CD8-positive, alpha-beta memory T cell (primary cell): ENCODE data around the gene MBNL2. TPM values are rescaled to one million over a fixed set of nuclear protein-coding genes. Genes with fewer than 3 reads are reported as not detected.

Experiments
- CTCF ChIA-PET: fragments of 350-600 bp; sonication (Branson Sonifier 250); formaldehyde crosslinking; loops from one replicate; lab custom pipeline; 2021; ENCODE audit warnings: antibody characterized with exemption; lab: Charles Lee
- POLR2A ChIA-PET: fragments of 350-600 bp; sonication (Branson Sonifier 250); formaldehyde crosslinking; loops from one replicate; lab custom pipeline; 2021; ENCODE audit warnings: antibody characterized with exemption; lab: Charles Lee
- DNase-seq, 5 donors: peaks; one replicate each; pipeline versions ENCODE4 v3.0.0 to v3.0.0-alpha.2; 2020 to 2022; ENCODE audit warnings: mixed read lengths in 1 of 5
- H3K27ac ChIP-seq: one replicate; pipeline ENCODE4 v1.7.0; 2013; ENCODE audit warnings: low read depth, mild to moderate bottlenecking, low read length, moderate library complexity
- H3K27me3 ChIP-seq: 2 replicates; pipeline ENCODE4 v1.7.0; 2013; ENCODE audit warnings: low read length, mild to moderate bottlenecking; ENCODE audit not compliant: insufficient read depth, poor library complexity, severe bottlenecking
- H3K36me3 ChIP-seq: 2 replicates; pipeline ENCODE4 v1.7.0; 2013; ENCODE audit warnings: mild to moderate bottlenecking, low read length, moderate library complexity; ENCODE audit not compliant: insufficient read depth
- H3K4me1 ChIP-seq: 2 replicates; pipeline ENCODE4 v1.7.0; 2013; ENCODE audit warnings: mild to moderate bottlenecking, low read length, moderate library complexity; ENCODE audit not compliant: insufficient read depth
- H3K4me3 ChIP-seq: 2 replicates; pipeline ENCODE4 v1.7.0; 2013; ENCODE audit warnings: mild to moderate bottlenecking, low read length
- H3K9me3 ChIP-seq: 2 replicates; pipeline ENCODE4 v1.7.0; 2013; ENCODE audit warnings: mild to moderate bottlenecking, low read length
- H3K27ac Mint-ChIP-seq, 8 donors: one replicate each; pipeline ENCODE4 v1.8.0; 2020 to 2021; ENCODE audit warnings: mixed read lengths in 8 of 8, mild to moderate bottlenecking in 6 of 8, inconsistent platforms in 3 of 8, moderate library complexity in 3 of 8
- H3K27me3 Mint-ChIP-seq, 2 donors: one replicate each; pipeline ENCODE4 v1.8.0; 2020 to 2021; ENCODE audit warnings: mixed read lengths in 2 of 2, mild to moderate bottlenecking in 1 of 2, moderate library complexity in 1 of 2
- H3K36me3 Mint-ChIP-seq, 3 donors: one replicate each; pipeline ENCODE4 v1.8.0; 2020 to 2021; ENCODE audit warnings: mixed read lengths in 3 of 3, inconsistent platforms in 1 of 3, mild to moderate bottlenecking in 1 of 3
- H3K4me1 Mint-ChIP-seq, 3 donors: one replicate each; pipeline ENCODE4 v1.8.0; 2020 to 2021; ENCODE audit warnings: mixed read lengths in 3 of 3, inconsistent platforms in 1 of 3, mild to moderate bottlenecking in 1 of 3
- H3K4me3 Mint-ChIP-seq, 7 donors: one replicate each; pipeline ENCODE4 v1.8.0; 2020 to 2021; ENCODE audit warnings: mixed read lengths in 7 of 7, mild to moderate bottlenecking in 6 of 7, moderate library complexity in 4 of 7, inconsistent platforms in 2 of 7
- H3K9me3 Mint-ChIP-seq, 5 donors: one replicate each; pipeline ENCODE4 v1.8.0; 2020 to 2022; ENCODE audit warnings: mixed read lengths in 5 of 5, mild to moderate bottlenecking in 3 of 5, moderate library complexity in 2 of 5, inconsistent platforms in 1 of 5
- polyA plus RNA-seq: library from polyadenylated mRNA; unstranded; fragments of 300-500 nt; fragmentation: Illumina TruSeq; gene quantifications from one replicate; pipeline ENCODE4 v1.2.3, GENCODE V29; 2021
- total RNA-seq, 2 experiments: library from RNA; stranded (reverse); gene quantifications; one replicate each; pipeline ENCODE4 v1.2.3, GENCODE V29; 2021

The MBNL2 gene
- total and polyA plus RNA-seq, 3 experiments from 2014 or later: 15.9 to 17.8 (median 17.7) TPM

DNA sequence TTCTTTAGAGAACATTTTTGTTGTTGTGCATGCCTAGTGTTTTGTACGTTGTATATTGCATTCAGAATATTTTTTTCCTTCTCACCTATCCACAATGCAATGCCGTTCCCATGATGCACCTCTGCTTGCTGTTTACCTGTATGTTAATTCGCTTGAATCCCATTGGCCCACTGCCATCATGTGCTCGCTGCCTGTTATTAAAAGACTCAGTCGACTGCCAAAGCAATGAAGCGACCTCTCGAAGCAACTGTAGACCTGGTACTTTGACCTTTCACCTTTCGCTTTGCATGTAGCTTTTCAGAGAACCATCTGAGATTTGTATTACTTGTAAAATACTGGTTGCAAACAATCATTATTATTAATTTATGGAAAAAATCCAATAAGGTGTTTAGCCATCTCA is 134.5 kb downstream of the MBNL2 start:
- Histone ChIP-seq H3K4me3 (no peak overlapping the region), H3K4me1 (no peaks in the 10 kb centered on the region), H3K27ac (no peak overlapping the region), H3K27me3 (no peaks in the 10 kb centered on the region), H3K9me3 (no peaks in the 10 kb centered on the region), H3K36me3 (peaks cover 4% of the 10 kb centered on the region)
- ChIA-PET CTCF (interaction anchor here (0.5 to 9.4 kb wide), 3 partner anchors 13 to 246 kb away, joined by 3 to 181 read pairs (median 3); no protein-coding TSS in a partner anchor), POLR2A (no interaction called here)
- H3K4me1 Mint-ChIP-seq: peaks cover 0 to 9% (median 4%) of the 10 kb centered on the region in 3 donors
- peaks cover 7 to 66% (median 28%) of the 10 kb centered on the region in 3 donors for H3K36me3 Mint-ChIP-seq
- H3K27ac Mint-ChIP-seq: peak overlapping the region in 2 of 8 donors; percentile 15 to 51
- no peaks in the 10 kb centered on the region for H3K9me3 Mint-ChIP-seq
- no peak overlapping the region for H3K4me3 Mint-ChIP-seq
- H3K27me3 Mint-ChIP-seq: no peaks in the 10 kb centered on the region
- no peak for DNase-seq

DNA sequence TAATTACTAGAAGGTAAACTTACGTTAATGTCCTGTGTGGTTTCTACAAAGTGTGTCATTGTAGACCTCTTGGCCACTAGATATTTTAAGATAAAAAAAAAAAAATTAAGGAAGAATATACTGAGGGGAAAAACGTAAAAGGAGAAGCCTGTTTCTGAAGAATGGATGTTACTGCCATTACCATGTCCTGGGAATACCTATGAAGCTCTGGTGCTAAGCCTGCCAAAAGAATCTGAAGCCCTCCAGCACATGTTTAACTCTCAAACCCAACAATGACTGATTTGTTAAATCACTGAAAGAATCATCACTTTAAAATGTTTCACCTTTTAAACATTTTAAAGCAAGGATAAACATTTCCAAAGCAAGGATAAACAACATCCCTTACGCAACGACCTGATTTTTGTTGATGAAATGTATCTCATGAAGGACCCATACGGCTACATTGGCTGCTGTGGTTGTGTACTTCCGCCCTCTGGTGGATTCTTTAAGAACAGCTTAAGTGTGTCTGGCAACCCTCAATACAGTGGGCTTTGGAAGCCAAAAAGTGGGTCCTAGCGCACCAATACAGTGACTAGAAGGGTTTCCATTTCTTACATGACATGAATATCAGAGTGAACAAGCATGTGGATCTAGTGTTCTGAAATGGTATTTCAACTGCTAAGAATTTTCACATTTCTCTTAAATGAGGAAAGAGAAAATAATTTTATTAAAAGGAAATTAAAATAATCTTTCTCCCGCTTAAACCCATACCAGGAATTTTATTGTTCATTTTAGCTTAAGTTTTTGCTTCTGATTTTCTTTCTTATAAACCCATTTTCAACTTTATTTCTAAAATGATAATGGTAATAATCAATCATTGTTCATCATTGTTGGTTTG is 137.3 kb downstream of the MBNL2 start:
- Mint-ChIP-seq H3K4me1 (peaks cover 0 to 7% (median 4%) of the 10 kb centered on the region in 3 donors), H3K4me3 (no peak overlapping the region), H3K36me3 (peaks cover 7 to 67% (median 34%) of the 10 kb centered on the region in 3 donors), H3K27ac (peak overlapping the region in 3 of 8 donors; percentile 1 to 60 (median 20)), H3K9me3 (no peaks in the 10 kb centered on the region), H3K27me3 (no peaks in the 10 kb centered on the region)
- Histone ChIP-seq H3K27me3 (no peaks in the 10 kb centered on the region), H3K27ac (no peak overlapping the region), H3K4me1 (no peaks in the 10 kb centered on the region), H3K36me3 (no peaks in the 10 kb centered on the region), H3K9me3 (no peaks in the 10 kb centered on the region), H3K4me3 (no peak overlapping the region)
- POLR2A ChIA-PET: interaction anchor here (1.1 kb wide), 1 partner anchor 74 kb away, joined by 4 read pairs; no protein-coding TSS in a partner anchor
- peak; percentile 18 to 62 (median 40) for DNase-seq
- CTCF ChIA-PET: interaction anchor here (0.7 to 9.4 kb wide), 15 partner anchors 9 to 256 kb away, joined by 3 to 181 read pairs (median 3); partner anchors contain the start of gene MBNL2

DNA sequence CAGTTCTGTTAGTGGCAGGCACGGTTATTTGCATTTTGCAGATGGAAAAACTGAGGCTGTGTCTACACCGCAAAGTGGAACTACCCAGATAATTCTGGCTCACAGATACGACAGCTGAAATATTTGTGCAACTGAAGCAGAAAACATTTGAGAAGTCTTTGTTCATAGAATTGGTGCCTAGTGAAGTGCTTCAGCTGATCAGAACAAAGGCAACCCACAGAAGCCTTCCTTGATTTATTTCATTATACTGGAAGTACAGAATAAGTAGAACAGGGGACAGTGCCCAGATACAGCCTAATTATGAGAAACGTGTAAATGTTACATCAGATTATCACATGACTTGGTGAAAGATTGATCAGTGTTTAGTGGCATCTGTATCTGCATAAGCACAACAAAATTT is 138.5 kb downstream of the MBNL2 start:
- Histone ChIP-seq H3K36me3 (no peaks in the 10 kb centered on the region), H3K27me3 (no peaks in the 10 kb centered on the region), H3K4me1 (no peaks in the 10 kb centered on the region), H3K27ac (no peak overlapping the region), H3K9me3 (no peaks in the 10 kb centered on the region), H3K4me3 (no peak overlapping the region)
- Mint-ChIP-seq H3K4me3 (no peak overlapping the region), H3K36me3 (peaks cover 7 to 69% (median 36%) of the 10 kb centered on the region in 3 donors), H3K9me3 (no peaks in the 10 kb centered on the region), H3K27ac (peak overlapping the region in 1 of 8 donors; percentile 45), H3K4me1 (peaks cover 0 to 5% (median 4%) of the 10 kb centered on the region in 3 donors), H3K27me3 (no peaks in the 10 kb centered on the region)
- no peak for DNase-seq
- ChIA-PET POLR2A (no interaction called here), CTCF (interaction anchor here (9.4 kb wide), 1 partner anchor 250 kb away, joined by 181 read pairs; no protein-coding TSS in a partner anchor)

DNA sequence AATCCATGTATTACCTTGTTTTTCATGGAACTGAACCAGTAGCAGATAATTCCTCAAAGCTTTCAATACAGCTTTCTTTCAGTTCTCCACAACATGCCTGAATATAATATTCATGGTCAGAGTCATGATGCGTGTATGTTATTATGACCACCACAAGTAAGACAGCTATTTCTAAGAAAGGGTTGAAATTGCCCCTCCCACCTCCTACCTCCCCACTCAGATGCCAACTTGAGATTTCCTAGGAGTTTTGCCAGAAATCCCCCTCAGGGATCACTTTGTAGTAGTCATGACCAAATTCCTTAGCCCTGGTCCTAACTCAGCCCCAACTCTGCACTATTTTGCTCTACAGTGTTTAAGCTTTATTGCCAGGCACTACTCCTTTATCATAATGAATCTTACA is 141.9 kb downstream of the MBNL2 start:
- Histone ChIP-seq H3K27me3 (no peaks in the 10 kb centered on the region), H3K27ac (no peak overlapping the region), H3K4me3 (no peak overlapping the region), H3K4me1 (peaks cover 5% of the 10 kb centered on the region), H3K36me3 (no peaks in the 10 kb centered on the region), H3K9me3 (no peaks in the 10 kb centered on the region)
- CTCF ChIA-PET: interaction anchor here (1.4 kb wide), 1 partner anchor 254 kb away, joined by 7 read pairs; no protein-coding TSS in a partner anchor
- Mint-ChIP-seq H3K4me1 (peaks cover 10 to 22% (median 20%) of the 10 kb centered on the region in 3 donors), H3K36me3 (peaks cover 7 to 64% (median 37%) of the 10 kb centered on the region in 3 donors), H3K4me3 (no peak overlapping the region), H3K9me3 (no peaks in the 10 kb centered on the region), H3K27me3 (no peaks in the 10 kb centered on the region), H3K27ac (no peak overlapping the region)
- POLR2A ChIA-PET: interaction anchor here (0.6 kb wide), 1 partner anchor 251 kb away, joined by 3 read pairs; no protein-coding TSS in a partner anchor
- no peak for DNase-seq

DNA sequence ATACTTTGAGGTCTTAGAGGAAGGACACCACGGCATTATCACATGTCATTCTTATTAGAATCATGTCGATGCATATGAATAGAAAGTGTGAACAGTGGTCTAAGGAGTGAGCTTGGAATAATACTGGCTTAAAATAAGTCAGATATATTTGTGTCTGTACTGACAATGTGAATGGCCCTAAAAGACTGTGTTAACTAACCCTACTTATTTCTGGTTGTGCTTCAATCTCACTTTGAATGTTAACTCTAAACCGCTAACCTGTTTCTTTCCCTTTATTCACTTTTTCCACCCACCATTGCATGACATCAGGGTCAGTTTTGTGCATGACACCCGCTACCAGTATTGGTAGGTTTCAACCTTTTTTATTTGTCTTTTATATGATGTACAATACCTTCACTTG is 142.7 kb downstream of the MBNL2 start:
- Histone ChIP-seq H3K4me3 (no peak overlapping the region), H3K36me3 (no peaks in the 10 kb centered on the region), H3K27me3 (no peaks in the 10 kb centered on the region), H3K4me1 (peaks cover 5% of the 10 kb centered on the region), H3K27ac (no peak overlapping the region), H3K9me3 (no peaks in the 10 kb centered on the region)
- DNase-seq: no peak
- H3K4me3 Mint-ChIP-seq: no peak overlapping the region
- H3K27me3 Mint-ChIP-seq: no peaks in the 10 kb centered on the region
- H3K27ac Mint-ChIP-seq: no peak overlapping the region
- peaks cover 13 to 22% (median 21%) of the 10 kb centered on the region in 3 donors for H3K4me1 Mint-ChIP-seq
- CTCF ChIA-PET: interaction anchor here (2.6 kb wide), 1 partner anchor 255 kb away, joined by 9 read pairs; no protein-coding TSS in a partner anchor
- H3K36me3 Mint-ChIP-seq: peaks cover 7 to 65% (median 35%) of the 10 kb centered on the region in 3 donors
- POLR2A ChIA-PET: no interaction called here
- H3K9me3 Mint-ChIP-seq: no peaks in the 10 kb centered on the region

DNA sequence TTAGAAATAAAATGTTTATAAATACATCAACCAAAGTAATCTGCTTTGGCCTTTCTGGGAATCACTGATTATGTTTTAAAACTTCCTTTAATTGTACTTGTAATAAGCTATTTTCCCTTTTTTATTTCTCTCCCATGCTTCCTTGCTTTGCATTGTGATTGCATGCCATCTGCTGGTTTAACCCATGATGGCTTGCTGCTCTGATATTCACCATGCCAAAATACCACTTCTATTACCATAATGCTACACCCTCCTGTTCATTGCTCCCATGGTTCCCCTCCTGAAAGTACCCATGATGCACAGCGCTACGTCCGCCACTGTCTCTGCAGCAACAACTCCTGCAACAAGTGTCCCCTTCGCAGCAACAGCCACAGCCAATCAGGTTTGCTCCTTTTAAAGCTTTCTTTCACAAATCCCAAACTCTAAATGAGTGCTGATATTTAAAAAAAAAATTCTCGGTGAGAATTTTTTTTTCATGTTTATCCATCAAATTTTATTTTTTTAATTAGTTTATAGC is 144.1 kb downstream of the MBNL2 start:
- Mint-ChIP-seq H3K9me3 (no peaks in the 10 kb centered on the region), H3K27ac (peak overlapping the region in 3 of 8 donors; percentile 7 to 73 (median 37)), H3K36me3 (peaks cover 3 to 57% (median 28%) of the 10 kb centered on the region in 3 donors), H3K4me3 (no peak overlapping the region), H3K4me1 (peaks cover 13 to 24% (median 22%) of the 10 kb centered on the region in 3 donors), H3K27me3 (no peaks in the 10 kb centered on the region)
- Histone ChIP-seq H3K27ac (no peak overlapping the region), H3K36me3 (no peaks in the 10 kb centered on the region), H3K27me3 (no peaks in the 10 kb centered on the region), H3K9me3 (no peaks in the 10 kb centered on the region), H3K4me1 (peaks cover 5% of the 10 kb centered on the region), H3K4me3 (no peak overlapping the region)
- ChIA-PET POLR2A (no interaction called here), CTCF (interaction anchor here (2.6 kb wide), 1 partner anchor 257 kb away, joined by 9 read pairs; no protein-coding TSS in a partner anchor)
- DNase-seq: no peak

DNA sequence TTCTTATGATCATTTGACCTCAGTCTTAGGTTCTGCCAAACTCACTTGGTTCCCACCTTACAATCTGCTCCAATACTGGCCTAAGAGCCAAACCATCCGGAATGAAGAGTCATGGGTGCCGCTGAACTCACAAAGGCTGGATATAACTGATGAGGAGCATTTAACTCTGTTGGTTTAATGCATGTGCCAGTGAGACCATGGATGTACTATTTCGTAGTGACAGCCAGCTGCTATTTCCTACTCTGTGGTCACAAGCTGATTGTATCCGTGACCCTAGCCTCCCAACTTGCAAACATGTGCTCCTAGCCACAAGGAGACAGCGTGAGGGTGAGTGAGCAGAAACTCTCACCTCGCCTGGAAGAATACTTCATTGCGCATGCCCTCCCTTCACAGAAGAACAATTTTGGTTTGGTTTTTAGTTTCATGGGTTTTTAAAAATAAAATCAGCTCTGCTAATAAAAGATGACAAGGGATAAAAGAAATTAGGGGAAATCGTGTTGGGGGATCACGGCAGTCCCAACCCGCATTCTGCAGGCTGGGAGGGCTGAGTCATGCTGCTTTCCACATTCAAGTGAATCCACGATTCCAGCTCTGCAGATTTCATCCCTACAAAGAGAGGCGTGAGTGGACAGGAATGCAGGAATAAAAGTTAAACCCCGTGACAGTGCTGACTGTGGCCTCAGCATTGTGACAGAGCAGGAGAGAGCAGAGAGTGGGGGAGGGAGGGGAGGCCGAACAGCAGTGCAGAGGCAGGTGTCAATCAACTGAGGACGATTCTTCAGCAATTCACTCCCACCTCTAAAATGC is 145.1 kb downstream of the MBNL2 start:
- H3K4me3 Mint-ChIP-seq: peak overlapping the region in 3 of 7 donors; percentile 18 to 88 (median 29)
- Histone ChIP-seq H3K4me3 (no peak overlapping the region), H3K9me3 (no peaks in the 10 kb centered on the region), H3K4me1 (peaks cover 5% of the 10 kb centered on the region), H3K27ac (no peak overlapping the region), H3K27me3 (no peaks in the 10 kb centered on the region), H3K36me3 (no peaks in the 10 kb centered on the region)
- H3K4me1 Mint-ChIP-seq: peaks cover 13 to 24% (median 22%) of the 10 kb centered on the region in 3 donors
- H3K27me3 Mint-ChIP-seq: no peaks in the 10 kb centered on the region
- ChIA-PET CTCF (interaction anchor here (2.6 to 3.6 kb wide), 2 partner anchors 257 kb away, joined by 9 to 20 read pairs; no protein-coding TSS in a partner anchor), POLR2A (no interaction called here)
- peaks cover 0 to 59% (median 23%) of the 10 kb centered on the region in 3 donors for H3K36me3 Mint-ChIP-seq
- H3K9me3 Mint-ChIP-seq: no peaks in the 10 kb centered on the region
- peak overlapping the region; percentile 21 to 93 (median 78) for H3K27ac Mint-ChIP-seq
- no peak for DNase-seq
